ENCODE measurements around the gene USP36.

USP36 gene

DNA sequence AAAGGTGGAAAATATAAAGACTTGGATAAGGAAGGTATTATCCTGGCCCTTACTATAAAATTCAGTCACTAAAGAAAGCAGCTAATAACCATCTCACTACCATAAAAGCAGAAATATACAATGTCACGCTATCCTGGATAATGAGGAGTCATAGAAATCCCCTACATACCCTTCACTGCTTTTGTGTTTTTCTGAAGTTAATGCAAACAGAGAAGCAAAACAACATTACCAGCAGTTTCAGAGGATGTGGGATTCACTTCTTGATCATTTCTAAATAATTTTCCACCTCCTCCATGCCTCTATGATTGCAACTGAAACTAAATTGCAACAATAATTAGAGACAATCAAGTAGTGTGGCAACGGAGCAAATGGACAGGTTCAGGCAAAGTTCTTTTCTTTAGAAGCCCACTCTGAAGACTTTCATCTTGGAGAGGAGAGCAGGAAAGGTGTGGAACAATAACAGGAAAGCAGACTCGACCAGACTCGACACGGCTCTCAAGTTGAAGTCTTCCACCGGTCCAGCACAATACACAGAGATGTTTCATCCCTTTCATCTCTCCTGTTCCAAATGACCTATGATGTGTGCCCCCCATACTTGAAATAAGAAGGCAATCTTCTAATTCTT is 68.7 kb downstream of the USP36 start:
- Histone ChIP-seq H3K9me3 (ENCODE audit: insufficient read depth, low read length) (no peaks in the 10 kb centered on the region), H3K36me3 (replicated peaks; ENCODE audit: low read depth, low read length) (peaks cover 3% of the 10 kb centered on the region), H2AFZ (ENCODE audit: low read depth, low read length) (no peak overlapping the region), H3K4me1 (ENCODE audit: low read length) (peaks cover 75% of the 10 kb centered on the region), H4K20me1 (ENCODE audit: insufficient read depth, low read length) (peaks cover 34% of the 10 kb centered on the region), H3K79me2 (ENCODE audit: low read length) (peaks cover 100% of the 10 kb centered on the region), H3K27ac (ENCODE audit: low read length) (peak overlapping the region; percentile 89), H3K4me3 (ENCODE audit: low read length) (peak overlapping the region; percentile 69), H3K27me3 (ENCODE audit: low read depth, low read length) (no peaks in the 10 kb centered on the region), H3K4me2 (ENCODE audit: low read length) (peak overlapping the region; percentile 91), H3K9ac (ENCODE audit: low read length) (peak overlapping the region; percentile 55)
- TF ChIP-seq CTCF (IDR thresholded peaks at IDR 0.05; ENCODE audit: low read depth, low read length) (no peak), EZH2phosphoT487 (IDR thresholded peaks at IDR 0.05; ENCODE audit: low read depth) (no peak)

- Histone ChIP-seq H3K27me3 (ENCODE audit: low read depth, low read length) (no peaks in the 10 kb centered on the region), H3K4me2 (ENCODE audit: low read length) (peak overlapping the region; percentile 16; the same call in 1 of the 2 replicates), H3K4me1 (ENCODE audit: low read length) (peaks cover 59% of the 10 kb centered on the region), H3K27ac (ENCODE audit: low read length) (0 out of 2 replicates have a peak overlapping the region, but pooled peaks have one; percentile 3), H3K4me3 (ENCODE audit: low read length) (no peak overlapping the region), H3K9me3 (ENCODE audit: insufficient read depth, low read length) (no peaks in the 10 kb centered on the region), H3K9ac (ENCODE audit: low read length) (no peak overlapping the region), H2AFZ (ENCODE audit: low read depth, low read length) (no peak overlapping the region), H3K36me3 (replicated peaks; ENCODE audit: low read depth, low read length) (peaks cover 3% of the 10 kb centered on the region), H3K79me2 (ENCODE audit: low read length) (peaks cover 100% of the 10 kb centered on the region), H4K20me1 (ENCODE audit: insufficient read depth, low read length) (peaks cover 59% of the 10 kb centered on the region)
- TF ChIP-seq EZH2phosphoT487 (IDR thresholded peaks at IDR 0.05; ENCODE audit: low read depth) (no peak), CTCF (IDR thresholded peaks at IDR 0.05; ENCODE audit: low read depth, low read length) (peak; percentile 30)
Observed at GRCh38 chr17:78769196-78769773, 71.3 kb downstream of the USP36 start.

GRCh38 chr17:78767806-78768205 is 72.8 kb downstream of the USP36 start:
- H4K20me1 ChIP-seq (ENCODE audit: insufficient read depth, low read length): peaks cover 70% of the 10 kb centered on the region
- no peak for TF ChIP-seq EZH2phosphoT487 (IDR thresholded peaks at IDR 0.05; ENCODE audit: low read depth)
- TF ChIP-seq CTCF (IDR thresholded peaks at IDR 0.05; ENCODE audit: low read depth, low read length): no peak
- H3K9me3 ChIP-seq (ENCODE audit: insufficient read depth, low read length): no peaks in the 10 kb centered on the region
- H3K36me3 ChIP-seq (replicated peaks; ENCODE audit: low read depth, low read length): peaks cover 3% of the 10 kb centered on the region
- H3K4me3 ChIP-seq (ENCODE audit: low read length): no peak overlapping the region
- H3K9ac ChIP-seq (ENCODE audit: low read length): no peak overlapping the region
- no peak overlapping the region for H3K27ac ChIP-seq (ENCODE audit: low read length)
- peaks cover 47% of the 10 kb centered on the region for H3K4me1 ChIP-seq (ENCODE audit: low read length)
- H2AFZ ChIP-seq (ENCODE audit: low read depth, low read length): no peak overlapping the region
- H3K79me2 ChIP-seq (ENCODE audit: low read length): peaks cover 100% of the 10 kb centered on the region
- H3K27me3 ChIP-seq (ENCODE audit: low read depth, low read length): no peaks in the 10 kb centered on the region
- H3K4me2 ChIP-seq (ENCODE audit: low read length): peak overlapping the region; percentile 50

- Histone ChIP-seq H3K27me3 (ENCODE audit: low read depth, low read length) (no peaks in the 10 kb centered on the region), H3K4me2 (ENCODE audit: low read length) (no peak overlapping the region), H3K36me3 (replicated peaks; ENCODE audit: low read depth, low read length) (peaks cover 1% of the 10 kb centered on the region), H4K20me1 (ENCODE audit: insufficient read depth, low read length) (peaks cover 76% of the 10 kb centered on the region), H2AFZ (ENCODE audit: low read depth, low read length) (no peak overlapping the region), H3K9me3 (ENCODE audit: insufficient read depth, low read length) (no peaks in the 10 kb centered on the region), H3K79me2 (ENCODE audit: low read length) (peaks cover 100% of the 10 kb centered on the region), H3K4me3 (ENCODE audit: low read length) (no peak overlapping the region), H3K4me1 (ENCODE audit: low read length) (peaks cover 45% of the 10 kb centered on the region), H3K27ac (ENCODE audit: low read length) (no peak overlapping the region), H3K9ac (ENCODE audit: low read length) (no peak overlapping the region)
- TF ChIP-seq EZH2phosphoT487 (IDR thresholded peaks at IDR 0.05; ENCODE audit: low read depth) (no peak), CTCF (IDR thresholded peaks at IDR 0.05; ENCODE audit: low read depth, low read length) (no peak)
Observed at GRCh38 chr17:78766743-78767294, 73.8 kb downstream of the USP36 start.
